Dermis microvascular lymphatic vessel endothelial cell (primary cell): ENCODE results near the gene HSPB1. TPM values are rescaled to one million over a fixed set of nuclear protein-coding genes. Genes with fewer than 3 reads are reported as not detected.
A peak's percentile ranks its signal among the peaks of the same experiment; 100 is the strongest.
"Not testable (repeated sequence)": the region's sequence is repeated elsewhere in the genome, so short reads cannot be mapped to it uniquely, and the experiment has no call there.

ENCODE experiments used
- DNase-seq, 2 donors: peaks; one replicate each; pipeline versions ENCODE4 v3.0.0 to v3.0.0-alpha.2; 2010; ENCODE audit warnings: low read depth in 2 of 2
- total RNA-seq: library from RNA; depleted of rRNA; stranded (reverse); fragments of >200 nt; gene quantifications from 2 replicates; pipeline ENCODE4 v1.2.1, GENCODE V29; 2014

Gene HSPB1
- total RNA-seq, 1 donor from 2014 or later, result 72.3 TPM

- not testable (repeated sequence) for DNase-seq
Observed at GRCh38 chr7:76308874-76309273, 6.4 kb downstream of the HSPB1 start.

GRCh38 chr7:76309341-76310101 lies 7.0 kb downstream of the HSPB1 start:
- not testable (repeated sequence) for DNase-seq

GRCh38 chr7:76310102-76310957 lies 7.9 kb downstream of the HSPB1 start:
- peak in 1 of 2 donors; percentile 34 for DNase-seq

- not testable (repeated sequence) for DNase-seq
Observed at GRCh38 chr7:76311838-76312237, 9.4 kb downstream of the HSPB1 start.

GRCh38 chr7:76314042-76314721 lies 11.7 kb downstream of the HSPB1 start:
- peak; percentile 82 to 94 for DNase-seq

- not testable (repeated sequence) for DNase-seq
Observed at GRCh38 chr7:76314740-76315139, 12.3 kb downstream of the HSPB1 start.

- no peak for DNase-seq
Observed at GRCh38 chr7:76315364-76315763, 12.9 kb downstream of the HSPB1 start.

GRCh38 chr7:76316984-76317781 lies 14.7 kb downstream of the HSPB1 start:
- no peak for DNase-seq

GRCh38 chr7:76317782-76318487 lies 15.5 kb downstream of the HSPB1 start:
- DNase-seq, result peak; percentile 88 to 97

GRCh38 chr7:76318488-76319353 lies 16.2 kb downstream of the HSPB1 start:
- DNase-seq, result peak in 1 of 2 donors; percentile 71

- no peak for DNase-seq
Observed at GRCh38 chr7:76325092-76325491, 22.6 kb downstream of the HSPB1 start.

GRCh38 chr7:76325811-76326210 lies 23.3 kb downstream of the HSPB1 start:
- no peak for DNase-seq

- peak in 1 of 2 donors; percentile 73 for DNase-seq
Observed at GRCh38 chr7:76326646-76327233, 24.3 kb downstream of the HSPB1 start.

- peak in 1 of 2 donors; percentile 65 for DNase-seq
Observed at GRCh38 chr7:76327610-76328009, 25.1 kb downstream of the HSPB1 start.

- no peak for DNase-seq
Observed at GRCh38 chr7:76328389-76328788, 25.9 kb downstream of the HSPB1 start.

- DNase-seq, result no peak
Observed at GRCh38 chr7:76329479-76329878, 27.0 kb downstream of the HSPB1 start.

- no peak for DNase-seq
Observed at GRCh38 chr7:76330261-76330660, 27.8 kb downstream of the HSPB1 start.

- no peak for DNase-seq
Observed at GRCh38 chr7:76330673-76331072, 28.2 kb downstream of the HSPB1 start.

GRCh38 chr7:76332078-76332477 lies 29.6 kb downstream of the HSPB1 start:
- DNase-seq, result no peak
